GM19023 (cell line): ENCODE results near the gene LCE1E.

Experiments
- ATAC-seq: cut with Tn5 transposase; IDR thresholded peaks from one replicate; pipeline ENCODE4 v1.9.1; 2021; ENCODE audit warnings: mild to moderate bottlenecking, moderate library complexity; ENCODE audit not compliant: unreplicated experiment

The LCE1E gene

DNA sequence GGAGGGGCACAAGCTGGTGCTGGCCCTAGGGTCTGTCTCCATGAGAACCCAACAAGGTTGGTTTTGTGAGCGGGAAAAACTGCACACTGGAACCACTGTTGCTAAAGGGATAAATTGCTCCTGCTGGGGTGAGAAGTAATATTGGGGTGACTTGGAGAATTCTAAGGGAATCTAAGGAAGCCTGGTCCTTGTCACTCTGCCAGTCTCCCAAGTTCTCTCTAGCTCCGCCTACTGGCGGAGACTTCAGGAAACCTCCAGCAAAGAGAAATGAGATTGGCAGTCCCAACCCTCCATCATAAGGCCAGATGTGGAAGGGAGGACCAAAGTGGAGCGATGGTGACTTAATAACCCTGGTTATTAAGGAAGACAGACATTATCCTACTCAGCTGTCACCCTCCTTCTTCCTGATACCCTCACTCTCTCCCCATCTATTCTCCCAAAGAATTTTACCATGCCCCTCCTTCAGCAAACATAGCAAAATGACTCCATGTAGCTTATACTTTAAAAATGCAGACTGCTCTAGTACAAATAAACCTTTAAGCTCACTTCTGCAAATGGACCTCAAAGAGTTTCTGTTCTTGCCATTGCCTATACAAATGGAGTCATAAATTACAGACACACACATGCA, 8.4 kb upstream of the LCE1E start:
- ATAC-seq = no peak

DNA sequence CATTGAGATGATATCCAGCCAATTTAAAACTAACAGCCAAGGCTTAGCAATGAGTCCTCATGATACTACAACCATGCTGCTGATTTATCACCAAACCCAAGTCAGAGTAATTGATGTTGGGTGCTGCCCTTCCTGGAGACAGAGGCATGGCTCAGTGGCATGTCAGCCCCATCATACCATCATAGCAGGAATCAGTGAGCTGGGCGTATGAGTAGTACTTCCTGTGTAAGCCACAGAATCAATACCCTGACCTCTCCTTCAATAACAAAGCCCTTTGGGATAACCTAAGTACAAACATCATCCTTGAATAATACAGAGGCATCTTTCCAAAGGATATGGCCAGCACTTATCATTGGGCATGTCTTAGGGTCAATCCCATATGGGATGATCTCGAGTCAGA, 3.0 kb upstream of the LCE1E start:
- ATAC-seq = no peak

DNA sequence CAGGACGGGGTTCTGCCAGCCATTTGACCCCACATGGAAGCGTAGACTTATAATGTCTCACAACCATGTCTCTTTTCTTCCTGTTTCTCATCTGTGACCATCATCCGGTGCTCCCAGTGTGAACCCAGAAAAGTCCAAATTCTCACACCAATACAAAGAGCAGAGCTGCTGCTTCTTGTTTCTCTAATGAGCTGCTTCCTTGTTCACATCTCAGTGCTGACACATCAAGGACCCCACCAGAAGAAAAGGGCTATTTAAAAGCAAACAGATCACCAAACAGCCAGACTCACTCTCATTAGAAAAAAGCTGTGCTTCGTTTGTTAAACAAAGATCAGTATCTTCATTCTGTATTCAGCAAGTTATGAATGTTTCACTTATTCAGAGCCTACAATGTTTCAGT, 9.6 kb downstream of the LCE1E start:
- ATAC-seq = no peak

DNA sequence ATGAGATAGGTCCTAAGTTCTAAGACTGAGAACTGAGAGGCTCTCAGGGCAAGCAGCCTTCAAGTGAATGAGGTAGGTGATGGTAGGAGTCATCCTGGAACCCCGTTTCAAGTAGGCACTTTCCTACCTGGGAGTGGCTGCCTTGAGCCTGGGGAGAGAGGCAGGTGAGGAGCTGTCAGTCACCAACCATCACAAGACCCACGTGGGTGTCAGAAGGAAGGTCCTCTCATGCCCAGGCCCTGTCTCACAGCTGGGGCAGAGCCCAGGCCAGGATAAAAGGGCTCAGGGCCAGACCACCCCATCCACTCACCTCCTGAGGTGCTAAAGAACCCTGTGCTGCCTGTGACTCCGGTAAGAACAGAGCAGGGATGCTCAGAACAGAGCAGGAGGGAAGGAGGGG, 10.4 kb downstream of the LCE1E start, which contains the start of gene LCE1D:
LCE1D (plus strand) TSS at position 301 of the 400 bp plus-strand sequence. CDS start 1,074 bp downstream, outside the sequence.
- ATAC-seq = no peak

DNA sequence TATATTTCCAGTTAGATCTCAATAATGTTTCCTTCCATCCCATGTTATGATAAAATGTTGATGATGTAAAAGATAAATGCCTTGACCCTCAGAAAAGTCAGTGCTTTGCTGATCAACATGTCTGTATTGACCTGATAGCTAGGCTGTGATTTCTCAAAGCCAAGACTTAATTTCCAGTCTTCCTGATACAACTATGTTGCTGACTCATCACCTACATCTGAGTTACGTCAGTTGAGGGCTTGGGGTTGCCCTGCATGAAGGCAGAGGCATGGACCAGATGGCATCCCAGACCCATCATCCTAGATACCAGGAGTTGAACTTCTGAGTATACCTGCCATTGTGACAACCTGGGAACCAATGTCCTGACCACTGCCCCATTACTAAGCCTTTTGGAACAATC, 15.3 kb downstream of the LCE1E start:
- ATAC-seq = no peak

DNA sequence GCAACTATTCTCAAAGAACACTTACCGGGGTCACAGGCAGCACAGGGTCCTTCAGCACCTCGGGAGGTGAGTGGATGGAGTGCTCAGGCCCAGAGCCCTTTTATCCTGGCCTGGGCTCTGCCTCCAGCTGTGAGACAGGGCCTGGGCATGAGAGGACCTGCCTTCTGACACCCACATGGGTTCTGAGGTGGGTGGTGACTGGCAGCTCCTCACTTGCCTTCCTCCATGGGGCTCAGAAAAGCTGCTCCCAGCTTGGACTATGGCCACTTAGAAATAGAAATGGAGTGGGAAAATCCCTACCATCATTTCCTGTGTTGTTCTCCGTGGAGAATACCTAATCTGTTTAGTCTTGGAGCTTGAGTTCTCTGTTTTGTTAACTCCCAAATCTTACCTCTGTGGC, 20.5 kb downstream of the LCE1E start, which contains the start of gene LCE1C:
LCE1C (minus strand) TSS at position 76 of the 400 bp plus-strand sequence. CDS start 1,173 bp downstream, outside the sequence.
- no peak for ATAC-seq

DNA sequence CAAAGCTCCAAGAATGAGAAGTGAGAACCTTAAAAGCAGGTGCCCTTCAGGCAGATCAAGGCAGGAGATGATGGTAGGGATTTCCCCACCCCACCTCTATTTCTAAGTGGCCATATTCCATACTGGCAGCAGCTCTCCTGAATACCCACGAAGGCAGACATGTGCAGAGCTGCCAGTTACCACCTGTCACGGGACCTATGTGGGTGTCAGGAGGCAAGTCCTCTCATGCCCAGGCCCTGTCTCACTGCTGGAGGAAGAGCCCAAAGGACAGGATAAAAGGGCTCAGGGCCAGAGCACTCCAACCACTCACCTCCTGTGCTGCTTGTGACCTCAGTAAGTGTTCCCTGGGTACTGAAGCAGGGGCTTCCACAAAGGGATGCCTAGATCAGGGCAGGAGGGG, 25.0 kb downstream of the LCE1E start:
- ATAC-seq = no peak

DNA sequence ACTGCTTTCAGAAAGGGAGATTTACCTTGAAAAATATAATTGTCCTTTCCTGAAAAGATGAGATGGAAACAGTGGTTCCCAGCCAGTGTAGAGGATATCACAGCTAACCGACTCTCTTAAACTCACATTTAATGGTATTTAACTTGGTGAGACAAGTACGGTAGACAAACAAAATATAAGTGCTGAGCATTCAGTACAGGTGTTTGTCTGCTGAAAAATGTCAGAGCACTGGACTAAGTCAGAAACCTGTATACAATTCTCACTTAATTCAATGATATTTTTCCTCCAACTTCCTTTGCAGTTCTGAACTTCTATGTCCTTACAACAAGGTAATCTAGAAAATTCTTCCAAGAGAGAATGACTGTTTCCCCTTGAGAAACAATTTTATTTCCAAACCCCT, 25.6 kb downstream of the LCE1E start, which contains the start of gene LCE1B:
LCE1B (plus strand) TSS at position 301 of the 400 bp plus-strand sequence. CDS start 476 bp downstream, outside the sequence.
- no peak for ATAC-seq

DNA sequence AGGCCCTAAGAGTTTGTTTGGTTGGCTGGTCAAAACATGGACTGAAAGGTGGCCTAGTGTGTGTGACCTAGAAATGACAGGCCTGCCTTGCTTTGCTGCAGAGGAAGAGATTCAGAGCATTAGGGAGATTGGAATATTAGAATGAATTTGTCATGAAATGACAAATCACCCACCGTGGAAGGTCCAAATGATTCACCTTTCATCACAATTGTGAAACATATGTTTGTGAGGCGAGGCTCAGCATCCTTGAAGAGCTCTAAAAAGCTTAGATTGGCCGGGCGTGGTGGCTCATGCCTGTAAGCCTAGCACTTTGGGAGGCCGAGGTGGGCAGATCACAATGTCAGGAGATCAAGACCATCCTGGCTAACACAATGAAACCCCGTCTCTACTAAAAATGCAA, 31.3 kb downstream of the LCE1E start:
- ATAC-seq = no peak

DNA sequence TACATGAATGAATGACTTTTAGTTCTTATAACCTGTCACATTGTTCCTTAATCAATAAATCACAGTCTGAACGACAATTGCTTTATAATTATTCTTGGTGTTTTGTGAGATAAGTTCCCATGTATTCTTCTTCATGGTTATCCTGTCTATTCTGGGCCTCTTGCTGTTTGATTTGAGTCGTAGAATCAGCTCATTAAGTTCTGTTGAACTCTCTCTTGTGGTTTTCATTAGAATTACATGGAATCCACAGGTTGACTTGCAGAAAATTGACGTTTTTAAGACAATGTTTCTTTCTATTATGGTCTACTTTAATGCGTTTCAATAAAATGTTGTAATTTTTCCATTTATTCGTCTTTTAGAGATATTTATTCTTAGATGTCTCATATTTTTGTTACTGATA, 37.2 kb downstream of the LCE1E start:
- no peak for ATAC-seq

DNA sequence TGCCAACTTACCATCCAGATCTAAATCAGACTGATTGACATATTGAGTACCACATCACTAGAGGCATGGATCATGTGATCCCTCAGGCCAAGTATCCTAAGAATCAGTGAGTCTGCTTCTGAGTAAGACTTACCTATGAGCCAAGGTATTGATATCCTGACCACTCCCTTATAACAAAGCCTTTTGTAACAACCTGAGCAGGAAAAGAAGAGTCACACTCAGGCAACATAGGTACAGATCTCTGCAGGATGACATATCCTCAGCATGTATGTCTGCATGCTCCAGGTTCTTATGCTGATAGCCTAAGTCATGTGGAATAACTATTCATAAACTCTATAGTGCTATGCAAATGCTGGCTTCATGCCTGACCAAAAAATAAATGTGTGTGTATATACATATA, 38.9 kb downstream of the LCE1E start:
- ATAC-seq = no peak

DNA sequence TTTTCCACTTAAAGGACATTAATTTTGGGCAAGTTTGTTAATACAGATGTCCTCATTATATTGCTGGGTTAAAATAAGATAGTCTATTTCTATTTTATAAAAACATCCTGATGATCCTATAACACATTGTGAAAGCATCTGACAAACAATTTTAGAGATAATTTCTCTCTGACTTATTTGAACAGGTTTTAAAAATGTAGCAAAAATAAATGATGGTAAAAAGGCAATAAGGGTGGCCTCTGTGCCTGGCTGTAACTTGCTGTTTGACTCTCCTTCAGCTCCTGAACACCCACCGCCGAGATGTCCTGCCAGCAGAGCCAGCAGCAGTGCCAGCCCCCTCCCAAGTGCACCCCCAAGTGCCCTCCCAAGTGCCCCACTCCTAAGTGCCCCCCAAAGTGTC, 41.1 kb downstream of the LCE1E start, which contains the start of gene LCE1A:
LCE1A (plus strand) TSS at position 301 of the 400 bp plus-strand sequence; CDS start at position 301, 0 bp downstream.
- no peak for ATAC-seq

DNA sequence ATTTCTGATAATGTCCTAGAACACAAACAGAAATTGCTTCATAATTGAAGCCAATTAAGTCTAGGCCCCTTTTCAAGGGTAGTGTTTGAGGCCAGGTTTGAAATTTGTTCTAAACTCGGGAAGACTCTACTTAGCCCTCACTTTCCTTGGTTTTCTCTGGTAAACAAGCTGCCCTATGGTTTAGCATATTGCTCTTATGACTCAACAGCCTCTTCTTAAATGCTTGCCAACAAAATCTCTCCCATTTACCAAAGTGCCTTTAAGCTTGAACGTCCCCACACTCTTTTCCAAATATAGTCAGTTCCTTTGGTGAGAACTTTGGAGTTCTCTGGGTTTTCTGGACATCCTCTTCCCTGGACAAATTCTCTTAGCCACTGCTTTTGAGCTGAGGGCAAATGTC, 50.8 kb downstream of the LCE1E start:
- ATAC-seq = no peak
